Progenitor cell of endocrine pancreas (in vitro differentiated cells): ENCODE data around the gene ARF6. TPM values are rescaled to one million over a fixed set of nuclear protein-coding genes. Genes with fewer than 3 reads are reported as not detected.

Experiments used
- DNase-seq: peaks from one replicate; pipeline ENCODE4 v3.0.0; 2021; ENCODE audit warnings: low spot score; ENCODE audit not compliant: unreplicated experiment
- H3K27ac Mint-ChIP-seq: 2 replicates; pipeline ENCODE4 v1.8.0; 2021; ENCODE audit warnings: mild to moderate bottlenecking, moderate library complexity, mixed read lengths
- H3K27me3 Mint-ChIP-seq: 2 replicates; pipeline ENCODE4 v1.8.0; 2021; ENCODE audit warnings: mixed read lengths
- H3K36me3 Mint-ChIP-seq: 2 replicates; pipeline ENCODE4 v1.8.0; 2022; ENCODE audit warnings: mixed read lengths; ENCODE audit not compliant: insufficient read depth
- H3K4me1 Mint-ChIP-seq: 2 replicates; pipeline ENCODE4 v1.8.0; 2021; ENCODE audit warnings: low read depth, mixed read lengths
- H3K4me3 Mint-ChIP-seq: 2 replicates; pipeline ENCODE4 v1.8.0; 2021; ENCODE audit warnings: low read depth, mild to moderate bottlenecking, moderate library complexity, mixed read lengths
- H3K9me3 Mint-ChIP-seq: 2 replicates; pipeline ENCODE4 v1.8.0; 2021; ENCODE audit warnings: low read depth, mixed read lengths
- CTCF ChIP-seq: fragments of 200-600 bp; sonication (generic); IDR thresholded peaks from one replicate; pipeline ENCODE4 v1.5.0; 2021; ENCODE audit warnings: antibody characterized with exemption, mild to moderate bottlenecking; ENCODE audit not compliant: unreplicated experiment
- total RNA-seq: library from RNA; stranded (reverse); gene quantifications from 2 replicates; pipeline ENCODE4 v1.2.1, GENCODE V29; 2021

Gene ARF6
- total RNA-seq, 1 donor from 2014 or later: 49.8 TPM

GRCh38 chr14:49880267-49881064, 12.4 kb upstream of the ARF6 start:
- TF ChIP-seq CTCF: no peak

GRCh38 chr14:49881350-49882001, 11.4 kb upstream of the ARF6 start:
- Mint-ChIP-seq H3K4me3 (no peak overlapping the region), H3K9me3 (no peaks in the 10 kb centered on the region), H3K4me1 (peaks cover 4% of the 10 kb centered on the region), H3K27me3 (no peaks in the 10 kb centered on the region), H3K27ac (no peak overlapping the region), H3K36me3 (no peaks in the 10 kb centered on the region)
- no peak for DNase-seq
- no peak for TF ChIP-seq CTCF

More at GRCh38 chr14:49880267-49881064, 12.4 kb upstream of the ARF6 start:
- Mint-ChIP-seq H3K9me3 (no peaks in the 10 kb centered on the region), H3K36me3 (no peaks in the 10 kb centered on the region), H3K4me3 (no peak overlapping the region), H3K27ac (no peak overlapping the region), H3K4me1 (peaks cover 8% of the 10 kb centered on the region), H3K27me3 (no peaks in the 10 kb centered on the region)
- no peak for DNase-seq

GRCh38 chr14:49882826-49883694, 9.8 kb upstream of the ARF6 start:
- Mint-ChIP-seq H3K4me3 (no peak overlapping the region), H3K27ac (no peak overlapping the region), H3K27me3 (no peaks in the 10 kb centered on the region), H3K4me1 (peaks cover 4% of the 10 kb centered on the region), H3K36me3 (no peaks in the 10 kb centered on the region), H3K9me3 (no peaks in the 10 kb centered on the region)
- TF ChIP-seq CTCF: no peak
- no peak for DNase-seq

- Mint-ChIP-seq H3K4me1 (no peaks in the 10 kb centered on the region), H3K4me3 (no peak overlapping the region), H3K36me3 (no peaks in the 10 kb centered on the region), H3K27ac (no peak overlapping the region), H3K27me3 (no peaks in the 10 kb centered on the region), H3K9me3 (no peaks in the 10 kb centered on the region)
- TF ChIP-seq CTCF: no peak
- DNase-seq: no peak
These were observed 6.4 kb upstream of the ARF6 start for GRCh38 chr14:49886523-49886922.

- no peaks in the 10 kb centered on the region for H3K9me3 Mint-ChIP-seq
- no peak overlapping the region for H3K4me3 Mint-ChIP-seq
- no peak overlapping the region for H3K27ac Mint-ChIP-seq
- H3K36me3 Mint-ChIP-seq: no peaks in the 10 kb centered on the region
- no peak for TF ChIP-seq CTCF
- DNase-seq: no peak
- H3K27me3 Mint-ChIP-seq: no peaks in the 10 kb centered on the region
- H3K4me1 Mint-ChIP-seq: peaks cover 1% of the 10 kb centered on the region
These were observed 4.6 kb upstream of the ARF6 start for GRCh38 chr14:49888293-49888692.
